Mammary epithelial cell (primary cell): ENCODE results near the gene MIX23.
A peak's percentile ranks its signal among the peaks of the same experiment; 100 is the strongest.

Experiments used
- EZH2 ChIP-seq: IDR thresholded peaks from 2 replicates; pipeline ENCODE4 v1.6.1; 2012; ENCODE audit warnings: low read length, inconsistent platforms, borderline replicate concordance
- TF ChIP-seq, protein P1 (sequence below), 2 donors: IDR thresholded peaks in 1 of 2; conservative IDR thresholded peaks in 1 of 2; 2 replicates each; pipeline ENCODE4 v1.5.1; 2011 to 2012; ENCODE audit warnings: inconsistent platforms in 2 of 2, low read length in 2 of 2, mild to moderate bottlenecking in 2 of 2, control low read depth in 1 of 2, low read depth in 1 of 2; ENCODE audit not compliant: insufficient read depth in 1 of 2; ENCODE audit errors: extremely low read depth in 1 of 2

DNA sequence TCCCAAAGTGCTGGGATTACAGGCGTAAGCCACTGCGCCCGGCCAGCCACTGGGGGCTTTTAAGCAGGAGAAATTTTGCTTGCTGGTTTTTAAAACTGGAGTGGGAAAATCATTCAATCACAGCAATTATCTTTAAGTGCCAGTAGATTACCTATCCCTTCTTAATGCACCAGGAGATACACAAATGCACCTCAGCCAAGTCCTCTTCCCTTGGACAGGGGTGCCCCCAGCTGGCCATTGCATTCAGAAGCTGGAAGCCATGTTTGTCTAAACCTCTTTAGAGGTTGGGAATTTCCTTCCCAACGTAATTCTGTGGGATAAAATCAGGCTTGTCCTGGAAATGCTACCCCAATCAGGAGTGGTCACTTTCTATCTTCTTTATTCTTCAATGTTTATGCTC lies 26.6 kb downstream of the MIX23 start:
- no peak for TF ChIP-seq EZH2
- TF ChIP-seq, protein P1, sequence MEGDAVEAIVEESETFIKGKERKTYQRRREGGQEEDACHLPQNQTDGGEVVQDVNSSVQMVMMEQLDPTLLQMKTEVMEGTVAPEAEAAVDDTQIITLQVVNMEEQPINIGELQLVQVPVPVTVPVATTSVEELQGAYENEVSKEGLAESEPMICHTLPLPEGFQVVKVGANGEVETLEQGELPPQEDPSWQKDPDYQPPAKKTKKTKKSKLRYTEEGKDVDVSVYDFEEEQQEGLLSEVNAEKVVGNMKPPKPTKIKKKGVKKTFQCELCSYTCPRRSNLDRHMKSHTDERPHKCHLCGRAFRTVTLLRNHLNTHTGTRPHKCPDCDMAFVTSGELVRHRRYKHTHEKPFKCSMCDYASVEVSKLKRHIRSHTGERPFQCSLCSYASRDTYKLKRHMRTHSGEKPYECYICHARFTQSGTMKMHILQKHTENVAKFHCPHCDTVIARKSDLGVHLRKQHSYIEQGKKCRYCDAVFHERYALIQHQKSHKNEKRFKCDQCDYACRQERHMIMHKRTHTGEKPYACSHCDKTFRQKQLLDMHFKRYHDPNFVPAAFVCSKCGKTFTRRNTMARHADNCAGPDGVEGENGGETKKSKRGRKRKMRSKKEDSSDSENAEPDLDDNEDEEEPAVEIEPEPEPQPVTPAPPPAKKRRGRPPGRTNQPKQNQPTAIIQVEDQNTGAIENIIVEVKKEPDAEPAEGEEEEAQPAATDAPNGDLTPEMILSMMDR (conservative IDR thresholded peaks at IDR 0.05 in 1 of 2, IDR thresholded peaks at IDR 0.05 in 1 of 2; ENCODE audit: extremely low read depth in 1 of 2, insufficient read depth in 1 of 2, low read depth in 1 of 2, low read length in 2 of 2), result peak; percentile 68 to 84
